Ectodermal cell (in vitro differentiated cells): ENCODE data around the gene RABEP1.

ENCODE experiments used
- H3K27ac ChIP-seq: 2 replicates; pipeline ENCODE4 v1.7.0; 2013; ENCODE audit warnings: mild to moderate bottlenecking, low read depth, low read length; ENCODE audit not compliant: insufficient read depth, poor library complexity, severe bottlenecking
- H3K27me3 ChIP-seq: 2 replicates; pipeline ENCODE4 v1.7.0; 2013; ENCODE audit warnings: mild to moderate bottlenecking, low read length; ENCODE audit not compliant: insufficient read depth, control insufficient read depth, poor library complexity, severe bottlenecking
- H3K36me3 ChIP-seq: one replicate; pipeline ENCODE4 v1.7.0; 2013; ENCODE audit warnings: low read length; ENCODE audit not compliant: control insufficient read depth, insufficient read depth
- H3K4me1 ChIP-seq: one replicate; pipeline ENCODE4 v1.7.0; 2013; ENCODE audit warnings: low read length; ENCODE audit not compliant: control insufficient read depth, insufficient read depth
- H3K4me3 ChIP-seq: 2 replicates; pipeline ENCODE4 v1.7.0; 2013; ENCODE audit warnings: low read depth, low read length, control low read depth; ENCODE audit not compliant: insufficient read depth
- H3K9me3 ChIP-seq: 2 replicates; pipeline ENCODE4 v1.7.0; 2013; ENCODE audit warnings: mild to moderate bottlenecking, low read length, moderate library complexity; ENCODE audit not compliant: control insufficient read depth
- WGBS, 2 experiments: methylation state at CpG; one replicate each; pipeline ENCODE4 v1.1.7; 2013; ENCODE audit warnings: missing lambda C conversion rate in 2 of 2; 5-methylcytosine and 5-hydroxymethylcytosine counted together

Gene RABEP1

GRCh38 chr17:5361426-5361825 lies 79.3 kb downstream of the RABEP1 start:
- Histone ChIP-seq H3K9me3 (no peaks in the 10 kb centered on the region), H3K27ac (no peak overlapping the region), H3K36me3 (peaks cover 15% of the 10 kb centered on the region), H3K4me3 (no peak overlapping the region), H3K4me1 (no peaks in the 10 kb centered on the region), H3K27me3 (no peaks in the 10 kb centered on the region)
- WGBS, 2 experiments, result 90 to 91% methylated on average over 9 of the region's 9 CpGs

- H3K27ac ChIP-seq, result no peak overlapping the region
- no peaks in the 10 kb centered on the region for H3K27me3 ChIP-seq
- H3K4me3 ChIP-seq, result no peak overlapping the region
- H3K4me1 ChIP-seq, result no peaks in the 10 kb centered on the region
- H3K9me3 ChIP-seq, result no peaks in the 10 kb centered on the region
- 91 to 93% methylated on average over 6 to 7 of the region's 7 CpGs for WGBS, 2 experiments
- peaks cover 15% of the 10 kb centered on the region for H3K36me3 ChIP-seq
These were observed 80.2 kb downstream of the RABEP1 start for GRCh38 chr17:5362162-5362811.

- no peaks in the 10 kb centered on the region for H3K4me1 ChIP-seq
- H3K27ac ChIP-seq, result no peak overlapping the region
- H3K4me3 ChIP-seq, result no peak overlapping the region
- no peaks in the 10 kb centered on the region for H3K27me3 ChIP-seq
- 91 to 93% methylated on average over 6 of the region's 6 CpGs for WGBS, 2 experiments
- no peaks in the 10 kb centered on the region for H3K9me3 ChIP-seq
- peaks cover 29% of the 10 kb centered on the region for H3K36me3 ChIP-seq
These were observed 82.1 kb downstream of the RABEP1 start for GRCh38 chr17:5364156-5364555.

- Histone ChIP-seq H3K4me3 (no peak overlapping the region), H3K9me3 (no peaks in the 10 kb centered on the region), H3K36me3 (peaks cover 33% of the 10 kb centered on the region), H3K4me1 (no peaks in the 10 kb centered on the region), H3K27ac (no peak overlapping the region), H3K27me3 (no peaks in the 10 kb centered on the region)
These were observed 82.6 kb downstream of the RABEP1 start for GRCh38 chr17:5364696-5365095.

GRCh38 chr17:5365831-5366230 lies 83.7 kb downstream of the RABEP1 start:
- Histone ChIP-seq H3K27ac (no peak overlapping the region), H3K9me3 (no peaks in the 10 kb centered on the region), H3K4me1 (no peaks in the 10 kb centered on the region), H3K27me3 (no peaks in the 10 kb centered on the region), H3K4me3 (no peak overlapping the region), H3K36me3 (peaks cover 36% of the 10 kb centered on the region)
- 81 to 82% methylated on average over 6 of the region's 6 CpGs for WGBS, 2 experiments

- H3K36me3 ChIP-seq, result peaks cover 45% of the 10 kb centered on the region
- no peak overlapping the region for H3K4me3 ChIP-seq
- WGBS, 2 experiments, result 91 to 94% methylated on average over 3 to 4 of the region's 4 CpGs
- no peaks in the 10 kb centered on the region for H3K9me3 ChIP-seq
- H3K27ac ChIP-seq, result no peak overlapping the region
- no peaks in the 10 kb centered on the region for H3K27me3 ChIP-seq
- no peaks in the 10 kb centered on the region for H3K4me1 ChIP-seq
These were observed 88.3 kb downstream of the RABEP1 start for GRCh38 chr17:5370411-5370810.

- H3K9me3 ChIP-seq, result no peaks in the 10 kb centered on the region
- peaks cover 46% of the 10 kb centered on the region for H3K36me3 ChIP-seq
- H3K27me3 ChIP-seq, result no peaks in the 10 kb centered on the region
- 96 to 97% methylated on average over 6 of the region's 6 CpGs for WGBS, 2 experiments
- H3K27ac ChIP-seq, result no peak overlapping the region
- H3K4me3 ChIP-seq, result no peak overlapping the region
- no peaks in the 10 kb centered on the region for H3K4me1 ChIP-seq
These were observed 91.0 kb downstream of the RABEP1 start for GRCh38 chr17:5373112-5373511.

- Histone ChIP-seq H3K4me1 (no peaks in the 10 kb centered on the region), H3K4me3 (no peak overlapping the region), H3K9me3 (no peaks in the 10 kb centered on the region), H3K27ac (no peak overlapping the region), H3K27me3 (no peaks in the 10 kb centered on the region), H3K36me3 (peaks cover 61% of the 10 kb centered on the region)
- WGBS, 2 experiments, result 93 to 95% methylated on average over 3 of the region's 3 CpGs
These were observed 96.6 kb downstream of the RABEP1 start for GRCh38 chr17:5378566-5379207.

- Histone ChIP-seq H3K36me3 (peaks cover 58% of the 10 kb centered on the region), H3K27ac (peak overlapping the region; percentile 16), H3K9me3 (no peaks in the 10 kb centered on the region), H3K27me3 (no peaks in the 10 kb centered on the region), H3K4me1 (no peaks in the 10 kb centered on the region), H3K4me3 (no peak overlapping the region)
- 85 to 86% methylated on average over 11 of the region's 11 CpGs for WGBS, 2 experiments
These were observed 97.4 kb downstream of the RABEP1 start for GRCh38 chr17:5379351-5380107.

- WGBS, 2 experiments, result 94% methylated on average over 7 of the region's 7 CpGs
- no peaks in the 10 kb centered on the region for H3K4me1 ChIP-seq
- H3K27ac ChIP-seq, result peak overlapping the region; percentile 2
- peaks cover 60% of the 10 kb centered on the region for H3K36me3 ChIP-seq
- H3K27me3 ChIP-seq, result no peaks in the 10 kb centered on the region
- no peaks in the 10 kb centered on the region for H3K9me3 ChIP-seq
- no peak overlapping the region for H3K4me3 ChIP-seq
These were observed 98.5 kb downstream of the RABEP1 start for GRCh38 chr17:5380491-5381135.
